Stimulated activated naive CD4-positive, alpha-beta T cell (primary cell): ENCODE results near the gene PNPLA7.

ENCODE experiments used
- DNase-seq, 6 experiments: peaks; one replicate each; lab custom pipeline; 2025; lab: John Stamatoyannopoulos, UW

Gene PNPLA7

GRCh38 chr9:137461316-137461662 lies 88.9 kb downstream of the PNPLA7 start:
- DNase-seq = peak in 1 of 6 experiments; percentile 42

DNA sequence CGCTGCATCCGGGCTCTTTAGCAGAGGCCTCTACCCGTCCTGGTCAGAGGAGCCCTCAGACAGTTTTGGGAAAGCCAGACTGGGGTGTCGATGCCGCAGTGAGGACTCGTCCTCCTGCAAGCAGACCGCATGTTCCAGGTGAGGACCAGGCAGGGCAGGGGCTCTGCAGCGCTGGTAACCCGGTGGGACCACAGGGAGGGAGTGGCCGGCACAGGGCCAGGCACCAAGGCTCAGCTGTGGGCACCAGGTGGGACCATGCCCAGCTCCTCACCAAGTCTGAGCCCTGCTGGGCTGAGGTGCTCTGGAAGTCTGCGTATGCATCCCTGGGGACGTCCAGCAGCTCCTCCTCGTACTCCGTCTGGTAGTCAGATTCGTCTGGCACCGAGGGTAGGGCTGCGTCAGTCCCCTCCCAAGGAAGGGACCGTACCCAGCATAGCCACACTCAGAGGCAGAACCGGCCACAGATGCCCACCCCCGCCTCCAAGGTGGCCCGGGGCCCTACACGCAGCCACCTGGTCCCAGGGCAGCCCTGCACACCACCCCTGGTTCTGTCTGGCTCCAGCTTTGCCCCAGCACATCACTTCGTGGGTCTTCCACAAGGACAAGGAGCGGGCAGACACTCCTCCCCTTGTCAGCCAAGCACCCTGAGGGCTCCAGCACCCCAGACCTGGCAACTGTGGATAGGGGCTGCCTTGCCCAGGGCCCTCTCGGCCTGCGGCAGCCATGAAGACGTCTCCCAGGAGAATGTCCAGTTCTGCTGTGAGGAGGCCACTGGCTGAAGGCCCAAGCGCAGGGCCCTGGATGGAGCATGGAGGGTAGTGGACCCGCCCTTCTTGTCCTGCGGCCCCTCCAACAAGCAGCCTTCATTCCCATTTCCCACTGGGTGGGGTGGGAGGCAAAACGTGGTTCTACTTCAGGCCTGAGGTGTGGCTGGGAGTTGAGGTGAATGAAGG lies 89.6 kb downstream of the PNPLA7 start:
- DNase-seq = no peak

- DNase-seq = peak in 1 of 6 experiments; percentile 29
Measured at GRCh38 chr9:137459601-137460362, 90.4 kb downstream of the PNPLA7 start.

- DNase-seq = peak; percentile 87 to 95 (median 91)
Measured at GRCh38 chr9:137459152-137459600, 91.0 kb downstream of the PNPLA7 start, which contains the start of gene NSMF. NSMF (minus strand) TSS chr9:137459334; CDS start chr9:137459102, 232 bp downstream.

GRCh38 chr9:137458194-137459151 lies 91.7 kb downstream of the PNPLA7 start:
- DNase-seq = peak in 1 of 6 experiments; percentile 23

- no peak for DNase-seq
Measured at GRCh38 chr9:137457406-137458193, 92.6 kb downstream of the PNPLA7 start.

DNA sequence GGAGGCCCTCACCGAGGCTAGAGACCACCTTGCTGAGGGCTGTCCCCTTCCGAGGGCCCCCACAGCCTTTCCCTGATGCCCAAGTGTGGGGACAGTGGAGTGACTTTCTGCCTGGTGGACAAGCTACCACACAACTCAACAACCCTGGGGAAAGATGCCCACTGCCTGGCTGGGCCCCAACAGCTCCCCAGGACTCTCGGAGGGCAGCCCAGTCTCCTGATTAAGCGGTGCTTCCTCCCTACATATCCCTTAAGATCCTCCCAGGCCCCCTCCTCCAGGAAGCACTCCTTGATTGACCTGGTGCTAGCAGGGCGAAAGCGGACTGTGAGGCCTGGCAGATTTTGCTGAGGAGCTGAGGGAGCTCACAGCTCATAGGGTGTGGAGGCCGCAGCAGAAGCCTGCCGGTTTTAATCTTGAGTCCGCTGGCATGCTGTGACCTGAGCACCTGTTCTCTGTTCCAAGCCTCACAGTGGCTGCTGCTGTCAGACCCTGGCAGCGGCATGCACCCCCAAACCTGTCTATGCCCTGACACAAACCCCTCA lies 93.3 kb downstream of the PNPLA7 start:
- DNase-seq = no peak

GRCh38 chr9:137456061-137456863 lies 93.9 kb downstream of the PNPLA7 start:
- DNase-seq = no peak

DNA sequence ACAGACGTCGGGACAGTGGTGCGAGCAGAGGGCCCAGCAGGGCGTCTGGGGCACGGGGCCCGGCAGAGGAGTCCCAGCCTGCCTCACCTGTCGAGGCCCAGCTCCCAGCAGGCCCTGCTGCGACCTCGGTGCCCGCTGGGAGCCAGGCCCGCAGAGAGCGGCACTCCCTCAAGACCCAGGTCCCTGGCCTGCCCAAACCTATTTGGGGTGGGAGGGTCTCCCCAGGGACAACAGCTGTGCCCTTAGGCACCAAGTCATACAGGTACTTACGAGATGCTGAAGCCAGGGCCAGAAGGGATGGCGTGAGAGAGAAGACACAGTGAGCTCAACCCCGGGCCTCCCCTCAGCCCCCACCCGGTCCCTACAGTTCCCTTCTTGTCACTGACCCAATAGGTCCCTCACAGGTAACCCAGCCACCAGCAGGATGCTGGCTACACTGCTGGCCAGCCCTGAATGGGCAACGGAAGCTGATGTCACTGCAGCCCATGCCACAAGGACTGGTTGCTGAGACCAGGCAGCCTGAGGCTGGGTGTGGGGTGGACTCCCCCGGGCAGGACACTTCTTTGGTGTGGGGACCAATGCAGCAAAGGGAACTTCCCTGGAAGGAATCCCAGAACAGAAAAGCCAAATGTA lies 94.7 kb downstream of the PNPLA7 start:
- no peak for DNase-seq

GRCh38 chr9:137454597-137455358 lies 95.4 kb downstream of the PNPLA7 start:
- peak in 1 of 6 experiments; percentile 60 for DNase-seq

DNA sequence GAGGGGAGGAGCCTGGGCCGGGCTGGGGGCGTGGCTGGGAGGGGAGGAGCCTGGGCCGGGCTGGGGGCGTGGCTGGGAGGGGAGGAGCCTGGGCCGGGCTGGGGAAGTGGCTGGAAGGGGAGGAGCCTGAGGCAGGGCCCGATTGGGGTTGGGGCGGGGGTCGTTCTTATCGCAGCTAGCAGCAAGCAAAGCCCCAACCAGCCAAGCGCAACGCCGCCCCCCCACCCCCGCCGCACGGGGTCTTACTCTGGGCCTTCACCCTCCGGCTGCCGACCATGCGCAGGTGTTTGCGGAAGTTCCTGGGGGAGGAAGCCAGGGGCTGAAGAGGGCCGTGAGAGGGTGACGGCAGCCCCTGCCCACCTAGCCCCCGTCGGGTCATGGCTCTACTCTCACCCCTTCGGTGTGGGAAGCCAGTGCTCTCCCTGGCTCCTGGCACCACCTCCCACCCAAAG lies 96.0 kb downstream of the PNPLA7 start:
- DNase-seq = peak in 5 of 6 experiments; percentile 60 to 79 (median 65)

GRCh38 chr9:137453643-137454081 lies 96.5 kb downstream of the PNPLA7 start:
- peak; percentile 31 to 79 (median 65) for DNase-seq

- no peak for DNase-seq
Measured at GRCh38 chr9:137452761-137453642, 97.2 kb downstream of the PNPLA7 start.

- DNase-seq = no peak
Measured at GRCh38 chr9:137452006-137452760, 98.0 kb downstream of the PNPLA7 start.

- peak in 1 of 6 experiments; percentile 19 for DNase-seq
Measured at GRCh38 chr9:137451264-137452005, 98.8 kb downstream of the PNPLA7 start.
